GM12892 (cell line): Measurements from ENCODE around the gene ANKRD49.

Source experiments
- POLR2A ChIP-seq: IDR thresholded peaks from 2 replicates; pipeline ENCODE4 v1.6.1; 2011; ENCODE audit warnings: low read depth, low read length, control low read depth
- POLR2AphosphoS5 ChIP-seq: IDR thresholded peaks from 2 replicates; pipeline ENCODE4 v1.6.1; 2011; ENCODE audit warnings: low read depth, low read length, control low read depth

DNA sequence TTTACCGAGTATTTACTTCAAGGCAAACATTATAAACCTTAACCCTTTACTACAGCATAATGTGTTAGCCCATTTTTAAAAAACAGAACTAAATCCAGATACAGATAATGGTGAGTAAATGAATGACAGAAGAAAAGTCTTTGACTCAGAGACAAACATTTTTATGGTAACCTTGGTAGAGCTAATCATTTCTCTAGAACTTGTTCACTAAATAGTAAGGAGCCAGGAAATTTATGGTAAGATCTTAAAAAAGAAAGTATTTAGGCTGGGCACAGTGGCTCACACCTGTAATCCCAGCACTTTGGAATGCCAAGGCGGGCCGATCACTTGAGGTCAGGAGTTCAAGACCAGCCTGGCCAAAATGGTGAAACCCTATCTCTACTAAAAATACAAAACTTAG, 38.4 kb downstream of the ANKRD49 start:
- no peak for TF ChIP-seq POLR2A
- no peak for TF ChIP-seq POLR2AphosphoS5
